Measurements from ENCODE around the gene INPP4A.

GRCh38 chr2:98521266-98521665, 76.6 kb downstream of the INPP4A start:
- no peak for TF ChIP-seq POLR2AphosphoS5 (IDR thresholded peaks at IDR 0.05; ENCODE audit: low read depth)
- TF ChIP-seq, protein P1, sequence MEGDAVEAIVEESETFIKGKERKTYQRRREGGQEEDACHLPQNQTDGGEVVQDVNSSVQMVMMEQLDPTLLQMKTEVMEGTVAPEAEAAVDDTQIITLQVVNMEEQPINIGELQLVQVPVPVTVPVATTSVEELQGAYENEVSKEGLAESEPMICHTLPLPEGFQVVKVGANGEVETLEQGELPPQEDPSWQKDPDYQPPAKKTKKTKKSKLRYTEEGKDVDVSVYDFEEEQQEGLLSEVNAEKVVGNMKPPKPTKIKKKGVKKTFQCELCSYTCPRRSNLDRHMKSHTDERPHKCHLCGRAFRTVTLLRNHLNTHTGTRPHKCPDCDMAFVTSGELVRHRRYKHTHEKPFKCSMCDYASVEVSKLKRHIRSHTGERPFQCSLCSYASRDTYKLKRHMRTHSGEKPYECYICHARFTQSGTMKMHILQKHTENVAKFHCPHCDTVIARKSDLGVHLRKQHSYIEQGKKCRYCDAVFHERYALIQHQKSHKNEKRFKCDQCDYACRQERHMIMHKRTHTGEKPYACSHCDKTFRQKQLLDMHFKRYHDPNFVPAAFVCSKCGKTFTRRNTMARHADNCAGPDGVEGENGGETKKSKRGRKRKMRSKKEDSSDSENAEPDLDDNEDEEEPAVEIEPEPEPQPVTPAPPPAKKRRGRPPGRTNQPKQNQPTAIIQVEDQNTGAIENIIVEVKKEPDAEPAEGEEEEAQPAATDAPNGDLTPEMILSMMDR (IDR thresholded peaks at IDR 0.05; ENCODE audit: insufficient read depth, low read length) = no peak
- no peak for TF ChIP-seq GABPA (IDR thresholded peaks at IDR 0.05; ENCODE audit: low read depth)

Data from HL-60 (cell line).